Occipital lobe (tissue), 2 donors: ENCODE results near the gene CYP2R1. TPM values are rescaled to one million over a fixed set of nuclear protein-coding genes. Genes with fewer than 3 reads are reported as not detected.

Experiments
- small RNA-seq: library from RNA; depleted of rRNA; stranded (forward); fragments of <200 nt; gene quantifications from one replicate; pipeline ENCODE3, GENCODE V24; 2014
- total RNA-seq: library from RNA; depleted of rRNA; stranded (reverse); fragments of >200 nt; gene quantifications from one replicate; pipeline ENCODE4 v1.2.3, GENCODE V29; 2014

Gene CYP2R1
- total RNA-seq, 1 donor from 2014 or later, result 43.7 TPM

Small RNA genes within 50 kb of the gene (small RNA-seq; reads per million reads assigned to genes)
- not detected for gene CALCP

Other genes with a start within 250 kb of the CYP2R1 start
- 31.4 TPM for gene PDE3B, start 248.4 kb downstream of the CYP2R1 start, total RNA-seq
- gene CALCA, start 80.1 kb upstream of the CYP2R1 start, total RNA-seq, result not detected
- not detected for gene CALCB, start 181.4 kb upstream of the CYP2R1 start, total RNA-seq
- 0.31 TPM for gene INSC, start 222.7 kb upstream of the CYP2R1 start, total RNA-seq